NCI-H187 (cell line): ENCODE measurements around the gene JARID2.

ENCODE experiments used
- DNase-seq, 2 experiments: peaks; one replicate each; lab custom pipeline; 2025; lab: John Stamatoyannopoulos, UW

JARID2 gene

GRCh38 chr6:15335916-15336315 lies 90.0 kb downstream of the JARID2 start:
- no peak for DNase-seq

- DNase-seq = no peak
Observed at GRCh38 chr6:15336900-15337560, 91.2 kb downstream of the JARID2 start.

GRCh38 chr6:15337582-15337981 lies 91.7 kb downstream of the JARID2 start:
- DNase-seq = no peak

- DNase-seq = no peak
Observed at GRCh38 chr6:15338476-15338875, 92.6 kb downstream of the JARID2 start.

GRCh38 chr6:15339081-15339480 lies 93.2 kb downstream of the JARID2 start:
- no peak for DNase-seq

GRCh38 chr6:15340105-15340601 lies 94.3 kb downstream of the JARID2 start:
- no peak for DNase-seq

- DNase-seq = no peak
Observed at GRCh38 chr6:15340775-15341174, 94.9 kb downstream of the JARID2 start.

GRCh38 chr6:15341311-15342001 lies 95.6 kb downstream of the JARID2 start:
- no peak for DNase-seq

- no peak for DNase-seq
Observed at GRCh38 chr6:15342114-15342513, 96.2 kb downstream of the JARID2 start.

- no peak for DNase-seq
Observed at GRCh38 chr6:15343490-15344191, 97.8 kb downstream of the JARID2 start.

GRCh38 chr6:15344192-15344519 lies 98.3 kb downstream of the JARID2 start:
- no peak for DNase-seq

GRCh38 chr6:15344831-15345230 lies 99.0 kb downstream of the JARID2 start:
- DNase-seq = no peak

GRCh38 chr6:15346315-15346714 lies 100.4 kb downstream of the JARID2 start:
- no peak for DNase-seq

GRCh38 chr6:15348528-15348927 lies 102.7 kb downstream of the JARID2 start:
- DNase-seq = no peak

GRCh38 chr6:15349379-15349778 lies 103.5 kb downstream of the JARID2 start:
- no peak for DNase-seq

GRCh38 chr6:15350386-15351083 lies 104.7 kb downstream of the JARID2 start:
- DNase-seq = no peak

GRCh38 chr6:15351631-15352030 lies 105.8 kb downstream of the JARID2 start:
- DNase-seq = no peak

GRCh38 chr6:15352220-15352619 lies 106.4 kb downstream of the JARID2 start:
- no peak for DNase-seq

GRCh38 chr6:15352845-15353244 lies 107.0 kb downstream of the JARID2 start:
- no peak for DNase-seq

GRCh38 chr6:15355683-15356099 lies 109.8 kb downstream of the JARID2 start:
- DNase-seq = no peak

GRCh38 chr6:15356179-15356578 lies 110.3 kb downstream of the JARID2 start:
- no peak for DNase-seq

GRCh38 chr6:15356937-15357336 lies 111.1 kb downstream of the JARID2 start:
- no peak for DNase-seq
